Measurements from ENCODE around the gene CALHM6. TPM values are rescaled to one million over a fixed set of nuclear protein-coding genes. Genes with fewer than 3 reads are reported as not detected.

The CALHM6 gene
- polyA plus RNA-seq, 3 donors: 47.7 to 367 (median 261) TPM

- Histone ChIP-seq H2AFZ (ENCODE audit: insufficient read depth, low read depth, low read length, poor library complexity, severe bottlenecking) (no peak overlapping the region), H3K27me3 (ENCODE audit: control insufficient read depth in 2 of 2, insufficient read depth in 2 of 2, low read length in 2 of 2) (no peaks in the 10 kb centered on the region), H3K9ac (ENCODE audit: insufficient read depth, low read length, poor library complexity, severe bottlenecking) (no peak overlapping the region), H3K4me1 (ENCODE audit: control insufficient read depth in 1 of 2, insufficient read depth in 2 of 2, low read length in 2 of 2) (peaks cover 0 to 5% of the 10 kb centered on the region in 2 donors), H3K9me3 (replicated peaks in 1 of 2; ENCODE audit: control insufficient read depth in 1 of 2, insufficient read depth in 1 of 2, low read length in 2 of 2) (no peaks in the 10 kb centered on the region), H3K4me3 (replicated peaks in 1 of 3; ENCODE audit: low read depth in 2 of 3, low read length in 3 of 3) (no peak overlapping the region), H3K27ac (ENCODE audit: low read depth in 1 of 2, low read length in 2 of 2) (no peak overlapping the region), H3K79me2 (ENCODE audit: insufficient read depth, low read length) (no peaks in the 10 kb centered on the region), H3K36me3 (replicated peaks in 1 of 2; ENCODE audit: control insufficient read depth in 1 of 2, insufficient read depth in 2 of 2, low read length in 2 of 2) (peaks cover 31 to 52% of the 10 kb centered on the region in 2 donors), H3K4me2 (replicated peaks; ENCODE audit: extremely low read depth, low read length, poor library complexity, severe bottlenecking) (no peak overlapping the region), H4K20me1 (ENCODE audit: insufficient read depth, low read length) (no peaks in the 10 kb centered on the region)
- TF ChIP-seq CTCF (IDR thresholded peaks at IDR 0.05): no peak
- Mint-ChIP-seq H3K9me3 (no peaks in the 10 kb centered on the region), H3K4me3 (no peak overlapping the region), H3K27ac (peak overlapping the region in 1 of 7 donors; percentile 37), H3K36me3 (peaks cover 30 to 34% of the 10 kb centered on the region in 2 donors), H3K27me3 (ENCODE audit: low read depth in 3 of 3) (no peaks in the 10 kb centered on the region), H3K4me1 (peaks cover 6% of the 10 kb centered on the region)
- WGBS (ENCODE audit: insufficient coverage): 98% methylated on average over 7 of the region's 7 CpGs
- intact Hi-C loops (cut with micrococcal nuclease): no loop called here
- no peak for DNase-seq
Observed at GRCh38 chr6:116436586-116436985, 24.6 kb upstream of the CALHM6 start.

- no peaks in the 10 kb centered on the region for H3K79me2 ChIP-seq (ENCODE audit: insufficient read depth, low read length)
- peaks cover 6% of the 10 kb centered on the region for H3K4me1 Mint-ChIP-seq
Observed at GRCh38 chr6:116437656-116438055, 23.5 kb upstream of the CALHM6 start.

More at GRCh38 chr6:116437656-116438055, 23.5 kb upstream of the CALHM6 start:
- Histone ChIP-seq H2AFZ (ENCODE audit: insufficient read depth, low read depth, low read length, poor library complexity, severe bottlenecking) (no peak overlapping the region), H3K36me3 (replicated peaks in 1 of 2; ENCODE audit: control insufficient read depth in 1 of 2, insufficient read depth in 2 of 2, low read length in 2 of 2) (peaks cover 25 to 42% of the 10 kb centered on the region in 2 donors), H4K20me1 (ENCODE audit: insufficient read depth, low read length) (no peaks in the 10 kb centered on the region), H3K9me3 (replicated peaks in 1 of 2; ENCODE audit: control insufficient read depth in 1 of 2, insufficient read depth in 1 of 2, low read length in 2 of 2) (no peaks in the 10 kb centered on the region), H3K27ac (ENCODE audit: low read depth in 1 of 2, low read length in 2 of 2) (no peak overlapping the region), H3K4me1 (ENCODE audit: control insufficient read depth in 1 of 2, insufficient read depth in 2 of 2, low read length in 2 of 2) (peaks cover 0 to 5% of the 10 kb centered on the region in 2 donors), H3K9ac (ENCODE audit: insufficient read depth, low read length, poor library complexity, severe bottlenecking) (no peak overlapping the region), H3K4me3 (replicated peaks in 1 of 3; ENCODE audit: low read depth in 2 of 3, low read length in 3 of 3) (no peak overlapping the region), H3K27me3 (ENCODE audit: control insufficient read depth in 2 of 2, insufficient read depth in 2 of 2, low read length in 2 of 2) (no peaks in the 10 kb centered on the region), H3K4me2 (replicated peaks; ENCODE audit: extremely low read depth, low read length, poor library complexity, severe bottlenecking) (no peak overlapping the region)
- intact Hi-C loops (cut with micrococcal nuclease): no loop called here
- Mint-ChIP-seq H3K36me3 (peaks cover 21 to 26% of the 10 kb centered on the region in 2 donors), H3K27me3 (ENCODE audit: low read depth in 3 of 3) (peaks cover 0 to 2% (median 0%) of the 10 kb centered on the region in 3 donors), H3K4me3 (no peak overlapping the region), H3K27ac (no peak overlapping the region), H3K9me3 (no peaks in the 10 kb centered on the region)
- TF ChIP-seq CTCF (IDR thresholded peaks at IDR 0.05): no peak
- peak in 1 of 3 donors; percentile 24 for DNase-seq
